OCI-LY3 (cell line): ENCODE measurements around the gene FUT8.

Experiments
- H2AFZ ChIP-seq: fragments of 200-600, 300-600 bp; shearing (Covaris generic); 2 replicates; pipeline ENCODE4 v1.6.0; 2014; ENCODE audit warnings: antibody characterized with exemption, low read depth, low read length
- H3K27ac ChIP-seq: fragments of 200-600, 300-600 bp; sonication (generic); 2 replicates; pipeline ENCODE4 v1.5.1; 2014; ENCODE audit warnings: mild to moderate bottlenecking, low read length, moderate library complexity, mixed read lengths
- H3K27me3 ChIP-seq: fragments of 200-600, 300-600 bp; sonication (generic); 2 replicates; pipeline ENCODE4 v1.6.1; 2014; ENCODE audit warnings: low read depth, low read length, mixed read lengths
- H3K36me3 ChIP-seq: fragments of 200-600, 300-600 bp; sonication (generic); replicated peaks from 2 replicates; pipeline ENCODE3; 2014; ENCODE audit warnings: low read depth, low read length, mixed read lengths
- H3K4me1 ChIP-seq: fragments of 300-600, 200-600 bp; sonication (generic); 2 replicates; pipeline ENCODE4 v1.6.1; 2014; ENCODE audit warnings: low read length, mixed read lengths
- H3K4me2 ChIP-seq: fragments of 200-600, 300-600 bp; sonication (generic); 2 replicates; pipeline ENCODE4 v1.6.1; 2014; ENCODE audit warnings: low read length, mixed read lengths
- H3K4me3 ChIP-seq: fragments of 300-600, 200-600 bp; sonication (generic); 2 replicates; pipeline ENCODE4 v1.5.1; 2014; ENCODE audit warnings: antibody characterized with exemption, mild to moderate bottlenecking, low read length, moderate library complexity
- H3K79me2 ChIP-seq: fragments of 300-600, 200-600 bp; shearing (Covaris generic); 2 replicates; pipeline ENCODE4 v1.6.1; 2014; ENCODE audit warnings: mild to moderate bottlenecking, low read length, mixed read lengths
- H3K9ac ChIP-seq: fragments of 300-600, 200-600 bp; shearing (Covaris generic); 2 replicates; pipeline ENCODE4 v1.6.0; 2014; ENCODE audit warnings: mild to moderate bottlenecking, low read length, moderate library complexity
- H3K9me3 ChIP-seq: fragments of 200-600, 300-600 bp; shearing (Covaris generic); 2 replicates; pipeline ENCODE4 v1.6.1; 2014; ENCODE audit warnings: low read length, mixed read lengths; ENCODE audit not compliant: insufficient read depth
- H4K20me1 ChIP-seq: fragments of 200-600, 300-600 bp; sonication (generic); 2 replicates; pipeline ENCODE4 v1.6.1; 2016; ENCODE audit warnings: low read length, mixed read lengths; ENCODE audit not compliant: insufficient read depth
- EZH2phosphoT487 ChIP-seq: fragments of 200-600 bp; shearing (Covaris generic); IDR thresholded peaks from 2 replicates; pipeline ENCODE4 v1.6.1; 2018; ENCODE audit warnings: antibody characterized with exemption, mixed run types, low read depth
- TF ChIP-seq, protein P1 (sequence below): fragments of 200-600, 300-600 bp; sonication (generic); IDR thresholded peaks from 2 replicates; pipeline ENCODE4 v1.5.1; 2014; ENCODE audit warnings: antibody characterized with exemption, low read length, low read depth

Gene FUT8

DNA sequence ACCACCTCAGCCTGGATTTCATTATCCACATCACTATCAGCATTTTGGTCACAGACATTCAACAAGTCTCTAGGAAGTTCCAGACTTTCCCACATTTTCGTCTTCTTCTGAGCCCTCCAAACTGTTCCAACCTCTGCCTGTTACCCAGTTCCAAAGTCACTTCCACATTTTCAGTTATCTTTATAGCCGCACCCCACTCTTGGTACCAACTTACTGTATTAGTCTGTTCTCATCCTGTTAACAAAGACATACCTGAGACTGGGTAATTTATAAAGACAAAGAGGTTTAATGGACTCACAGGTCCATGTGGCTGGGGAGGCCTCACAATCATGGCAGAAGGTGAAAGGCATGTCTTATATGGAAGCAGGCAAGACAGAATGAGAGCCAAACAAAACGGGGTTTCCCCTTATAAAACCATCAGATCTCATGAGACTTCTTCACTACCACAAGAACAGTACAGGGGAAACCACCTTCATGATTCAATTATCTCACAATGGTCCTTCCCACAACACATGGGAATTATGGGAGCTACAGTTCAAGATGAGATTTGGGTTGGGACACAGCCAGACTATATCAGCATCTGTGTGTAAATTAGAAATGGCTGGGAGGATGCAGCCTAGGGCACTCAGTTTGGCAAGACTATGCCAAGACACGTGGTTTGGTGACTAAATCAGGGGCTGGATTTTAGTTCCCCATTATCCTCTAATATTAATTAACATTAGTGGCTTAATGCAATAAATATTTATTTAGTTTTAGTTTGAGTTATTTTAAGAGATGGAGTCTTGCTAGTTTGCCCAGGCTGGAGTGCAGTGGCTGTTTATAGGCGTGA, 16.2 kb upstream of the FUT8 start:
- Histone ChIP-seq H3K4me1 (no peaks in the 10 kb centered on the region), H3K27ac (no peak overlapping the region), H3K4me3 (no peak overlapping the region), H3K4me2 (no peak overlapping the region), H3K27me3 (no peaks in the 10 kb centered on the region), H3K9me3 (peaks cover 8% of the 10 kb centered on the region; the same call in 1 of the 2 replicates), H3K36me3 (no peaks in the 10 kb centered on the region), H4K20me1 (no peaks in the 10 kb centered on the region), H3K79me2 (no peaks in the 10 kb centered on the region), H3K9ac (no peak overlapping the region), H2AFZ (no peak overlapping the region)
- no peak for TF ChIP-seq EZH2phosphoT487
- TF ChIP-seq, protein P1, sequence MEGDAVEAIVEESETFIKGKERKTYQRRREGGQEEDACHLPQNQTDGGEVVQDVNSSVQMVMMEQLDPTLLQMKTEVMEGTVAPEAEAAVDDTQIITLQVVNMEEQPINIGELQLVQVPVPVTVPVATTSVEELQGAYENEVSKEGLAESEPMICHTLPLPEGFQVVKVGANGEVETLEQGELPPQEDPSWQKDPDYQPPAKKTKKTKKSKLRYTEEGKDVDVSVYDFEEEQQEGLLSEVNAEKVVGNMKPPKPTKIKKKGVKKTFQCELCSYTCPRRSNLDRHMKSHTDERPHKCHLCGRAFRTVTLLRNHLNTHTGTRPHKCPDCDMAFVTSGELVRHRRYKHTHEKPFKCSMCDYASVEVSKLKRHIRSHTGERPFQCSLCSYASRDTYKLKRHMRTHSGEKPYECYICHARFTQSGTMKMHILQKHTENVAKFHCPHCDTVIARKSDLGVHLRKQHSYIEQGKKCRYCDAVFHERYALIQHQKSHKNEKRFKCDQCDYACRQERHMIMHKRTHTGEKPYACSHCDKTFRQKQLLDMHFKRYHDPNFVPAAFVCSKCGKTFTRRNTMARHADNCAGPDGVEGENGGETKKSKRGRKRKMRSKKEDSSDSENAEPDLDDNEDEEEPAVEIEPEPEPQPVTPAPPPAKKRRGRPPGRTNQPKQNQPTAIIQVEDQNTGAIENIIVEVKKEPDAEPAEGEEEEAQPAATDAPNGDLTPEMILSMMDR = no peak

DNA sequence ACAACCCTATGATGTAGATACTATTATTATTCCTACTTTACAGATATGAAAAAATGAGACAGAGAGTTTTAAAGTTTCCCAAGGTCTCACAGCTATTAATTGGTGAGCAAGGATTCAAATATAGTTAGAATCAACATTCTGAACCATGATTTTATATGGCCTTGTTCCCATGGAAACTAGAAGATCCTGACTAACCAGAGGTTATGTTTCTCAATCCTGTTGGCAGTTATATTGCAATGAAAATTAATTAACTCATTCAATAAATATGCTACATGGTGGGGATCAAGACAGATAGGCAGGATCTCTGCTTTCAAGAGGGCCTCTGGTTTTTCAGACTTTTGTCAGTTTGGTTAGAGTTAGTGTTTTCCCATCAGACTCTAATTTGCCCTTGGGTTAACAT, 9.3 kb upstream of the FUT8 start:
- Histone ChIP-seq H3K27ac (no peak overlapping the region), H3K9ac (no peak overlapping the region)
- TF ChIP-seq, protein P1 = no peak
- no peak for TF ChIP-seq EZH2phosphoT487

DNA sequence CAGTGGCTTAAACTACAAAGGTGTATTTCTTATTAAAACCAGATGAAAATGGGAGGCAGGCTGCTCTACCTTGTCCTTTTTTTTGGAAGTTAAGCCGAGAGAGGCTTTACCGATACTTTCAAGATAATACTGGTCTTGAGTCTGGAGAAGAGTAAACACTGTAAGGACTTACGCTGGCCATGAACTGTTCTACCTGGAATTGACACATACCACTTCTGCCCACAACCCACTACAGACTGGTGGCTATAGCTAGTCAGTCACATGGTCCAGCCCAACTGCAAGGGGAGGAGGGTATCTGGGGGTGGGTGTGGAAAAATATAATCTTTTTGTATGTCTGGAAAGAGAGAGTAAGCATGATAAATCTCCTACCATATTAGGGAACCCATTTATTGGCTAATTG, 4.4 kb upstream of the FUT8 start:
- no peak overlapping the region for H2AFZ ChIP-seq
- no peak overlapping the region for H3K4me2 ChIP-seq
- peaks cover 24% of the 10 kb centered on the region for H3K27me3 ChIP-seq
- no peak overlapping the region for H3K9ac ChIP-seq
- no peaks in the 10 kb centered on the region for H4K20me1 ChIP-seq
- H3K79me2 ChIP-seq = no peaks in the 10 kb centered on the region
- no peak overlapping the region for H3K4me3 ChIP-seq
- H3K9me3 ChIP-seq = no peaks in the 10 kb centered on the region
- TF ChIP-seq, protein P1 = no peak
- TF ChIP-seq EZH2phosphoT487 = no peak
- no peaks in the 10 kb centered on the region for H3K36me3 ChIP-seq
- peaks cover 4% of the 10 kb centered on the region for H3K4me1 ChIP-seq
- no peak overlapping the region for H3K27ac ChIP-seq

More for the DNA sequence above, 9.3 kb upstream of the FUT8 start:
- Histone ChIP-seq H3K4me3 (no peak overlapping the region), H3K4me1 (no peaks in the 10 kb centered on the region), H3K4me2 (no peak overlapping the region), H3K27me3 (peaks cover 16% of the 10 kb centered on the region), H2AFZ (no peak overlapping the region), H3K79me2 (no peaks in the 10 kb centered on the region), H3K36me3 (no peaks in the 10 kb centered on the region), H3K9me3 (no peaks in the 10 kb centered on the region), H4K20me1 (no peaks in the 10 kb centered on the region)

DNA sequence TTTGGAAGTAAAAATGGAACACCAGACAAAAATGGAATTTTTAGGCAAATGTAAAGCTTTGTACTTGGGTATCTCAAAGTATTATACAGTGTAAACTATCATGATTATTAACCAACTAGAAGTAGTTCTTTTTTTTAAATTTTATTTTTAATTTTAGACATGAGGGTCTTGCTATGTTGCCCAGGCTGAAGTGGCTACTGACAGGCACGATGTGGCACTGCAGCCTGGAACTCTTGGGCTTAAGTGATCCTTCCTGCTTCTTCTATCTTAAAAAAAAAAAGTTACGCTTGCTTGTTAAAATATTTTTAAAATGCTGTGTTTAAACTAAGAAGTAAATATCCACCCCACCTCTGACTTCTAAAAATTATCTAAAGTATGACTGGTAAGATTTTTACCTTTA, 1.9 kb upstream of the FUT8 start:
- no peak for TF ChIP-seq EZH2phosphoT487
- TF ChIP-seq, protein P1 = no peak
- H3K4me1 ChIP-seq = peaks cover 18% of the 10 kb centered on the region
- H3K36me3 ChIP-seq = no peaks in the 10 kb centered on the region
- no peak overlapping the region for H2AFZ ChIP-seq
- H3K9ac ChIP-seq = no peak overlapping the region
- peak overlapping the region; percentile 71 for H3K4me2 ChIP-seq
- H3K9me3 ChIP-seq = no peaks in the 10 kb centered on the region
- H3K27me3 ChIP-seq = peaks cover 35% of the 10 kb centered on the region
- H4K20me1 ChIP-seq = peaks cover 5% of the 10 kb centered on the region
- H3K4me3 ChIP-seq = no peak overlapping the region
- H3K79me2 ChIP-seq = no peaks in the 10 kb centered on the region
- no peak overlapping the region for H3K27ac ChIP-seq
